ENCODE measurements around the gene NOC2L.
"Not testable (repeated sequence)": the region's sequence is repeated elsewhere in the genome, so short reads cannot be mapped to it uniquely, and the experiment has no call there.

- TF ChIP-seq POLR2A, CTCF (IDR thresholded peaks at IDR 0.05): not testable (repeated sequence)
Measured at GRCh38 chr1:976791-977190, 17.7 kb upstream of the NOC2L start.
